Measurements from ENCODE around the gene NECTIN2.
A peak's percentile ranks its signal among the peaks of the same experiment; 100 is the strongest.

The NECTIN2 gene

GRCh38 chr19:44845612-44846454 is at the start of gene NECTIN2:
TSS of gene NECTIN2 (plus strand) at chr19:44846297. CDS start at chr19:44846526, 229 bp downstream.
- DNase-seq = peak; percentile 83

- DNase-seq = no peak
Measured at GRCh38 chr19:44796701-44797115, 49.4 kb upstream of the NECTIN2 start.

DNA sequence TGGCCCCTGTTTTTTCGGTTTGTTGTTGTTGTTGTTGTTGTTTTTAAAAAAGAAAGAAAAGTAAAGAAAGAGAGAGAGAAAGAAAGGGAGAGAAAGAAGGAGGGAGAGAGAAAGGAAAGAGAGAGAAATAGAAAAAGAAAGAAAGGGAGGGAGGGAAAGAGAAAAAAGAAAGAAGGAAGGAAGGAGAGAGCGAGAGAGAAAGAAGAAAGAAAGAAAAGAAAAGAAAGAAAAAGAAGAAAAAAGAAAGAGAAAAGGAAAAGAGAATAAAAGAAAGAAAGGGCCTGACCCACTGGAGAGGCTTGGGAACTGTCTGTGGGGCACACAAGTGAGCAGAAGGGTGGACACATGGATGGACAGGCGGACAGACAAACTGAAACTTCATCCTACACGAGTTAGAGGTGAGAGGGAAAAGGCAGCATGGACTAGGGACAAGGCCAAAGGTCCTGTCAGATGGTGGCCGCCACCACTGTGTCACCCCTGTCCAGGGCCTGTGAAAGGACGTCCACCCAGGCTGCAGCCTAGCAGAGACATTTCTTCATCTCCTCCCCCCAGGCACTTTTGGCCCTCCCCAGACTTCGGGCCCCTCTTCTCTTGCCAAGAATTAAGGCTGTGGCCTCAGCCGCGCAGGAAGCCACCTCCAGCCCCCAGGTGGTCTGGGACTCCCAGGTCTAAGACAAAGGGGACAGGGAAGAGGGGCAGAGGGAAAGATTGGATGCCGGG is 46.3 kb upstream of the NECTIN2 start:
- no peak for DNase-seq

GRCh38 chr19:44800461-44800860 is 45.6 kb upstream of the NECTIN2 start:
- peak; percentile 70 for DNase-seq

DNA sequence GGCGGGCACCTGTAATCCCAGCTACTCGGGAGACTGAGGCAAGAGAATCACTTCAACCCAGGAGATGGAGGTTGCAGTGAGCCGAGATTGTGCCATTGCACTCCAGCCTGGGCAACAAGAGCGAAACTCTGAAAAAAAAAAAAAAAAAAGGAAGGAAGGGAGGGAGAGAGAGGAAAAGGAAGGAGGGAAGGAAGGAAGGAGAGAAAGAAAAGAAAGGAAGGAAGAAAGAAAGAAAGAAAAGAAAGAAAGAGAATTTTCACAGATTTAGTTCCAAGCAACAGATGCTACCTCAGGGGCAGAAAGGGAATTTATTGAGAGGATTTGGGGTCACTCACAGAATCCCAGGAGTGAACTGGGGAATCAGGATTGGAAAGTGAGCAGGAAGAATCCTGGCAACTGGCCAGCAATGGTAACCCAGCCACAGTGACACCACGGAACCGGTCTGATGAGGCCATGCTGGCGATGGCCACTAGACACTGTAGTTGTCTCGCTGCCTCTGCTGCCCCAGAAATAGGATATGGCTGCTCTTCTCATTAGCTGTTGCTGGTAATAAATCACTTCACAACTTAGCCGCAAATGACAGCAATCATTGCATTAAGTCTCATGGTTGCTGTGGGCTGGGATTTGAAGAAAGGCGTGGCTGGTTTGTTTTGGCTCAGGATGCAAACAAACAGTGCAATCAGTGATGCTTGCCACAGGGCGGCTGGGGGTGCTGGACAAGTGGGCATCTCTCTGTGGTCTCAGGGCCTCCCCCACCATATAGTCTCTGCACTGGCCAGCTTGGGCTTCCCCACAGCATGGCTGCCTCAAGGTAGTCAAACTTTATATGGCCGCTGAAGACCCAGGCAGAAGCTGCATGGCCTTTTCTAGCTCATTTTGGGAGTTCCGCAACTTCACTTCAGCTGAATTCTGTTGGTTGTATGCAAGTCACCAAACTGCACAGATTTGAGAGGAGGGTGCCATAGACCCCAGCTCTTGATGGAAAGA is 42.4 kb upstream of the NECTIN2 start:
- no peak for DNase-seq

DNA sequence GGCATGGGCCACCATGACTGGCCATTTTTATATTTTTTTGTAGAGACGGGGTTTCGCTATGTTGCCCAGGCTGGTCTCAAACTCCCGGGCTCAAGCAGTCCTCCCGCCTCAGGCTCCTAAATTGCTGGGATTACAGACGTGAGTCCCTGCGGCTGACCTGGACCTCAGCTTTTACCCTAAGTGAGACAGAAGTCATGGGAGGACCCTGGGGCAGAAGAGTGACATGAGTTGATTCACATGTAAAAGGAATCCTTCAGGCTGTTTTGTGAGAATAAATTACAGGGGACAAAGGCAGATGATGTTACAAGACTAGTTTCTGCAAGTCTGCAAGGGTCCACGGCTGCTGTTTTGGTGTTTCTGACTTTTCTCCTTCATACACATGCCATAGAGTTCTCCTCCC is 39.8 kb upstream of the NECTIN2 start:
- DNase-seq = no peak

DNA sequence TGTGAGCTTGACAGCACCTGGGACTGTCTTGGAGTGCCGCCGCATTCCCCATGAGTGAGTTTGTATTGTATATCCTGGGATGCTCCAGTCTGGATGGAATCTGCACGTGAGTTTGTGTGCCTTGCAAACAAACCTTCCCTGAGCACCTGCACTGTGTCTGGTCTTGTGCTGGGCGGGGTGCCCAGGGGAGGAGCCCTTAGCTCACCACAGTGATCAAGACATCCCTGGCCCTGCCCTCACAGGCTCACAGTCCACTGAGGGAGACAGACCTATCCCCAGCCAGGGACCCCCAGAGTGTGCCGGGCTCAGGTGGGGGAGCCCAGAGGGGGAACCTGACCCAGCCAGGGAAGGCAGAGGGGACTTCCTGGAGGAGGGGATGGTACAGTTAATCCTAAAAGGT is 38.9 kb upstream of the NECTIN2 start:
- no peak for DNase-seq

GRCh38 chr19:44807652-44808462 is 38.2 kb upstream of the NECTIN2 start:
- no peak for DNase-seq

GRCh38 chr19:44808463-44809371 is 37.4 kb upstream of the NECTIN2 start, which contains the start of gene BCAM:
TSS of gene BCAM (plus strand) at chr19:44809103. CDS start at chr19:44809125, 22 bp downstream.
- peak; percentile 8 for DNase-seq

DNA sequence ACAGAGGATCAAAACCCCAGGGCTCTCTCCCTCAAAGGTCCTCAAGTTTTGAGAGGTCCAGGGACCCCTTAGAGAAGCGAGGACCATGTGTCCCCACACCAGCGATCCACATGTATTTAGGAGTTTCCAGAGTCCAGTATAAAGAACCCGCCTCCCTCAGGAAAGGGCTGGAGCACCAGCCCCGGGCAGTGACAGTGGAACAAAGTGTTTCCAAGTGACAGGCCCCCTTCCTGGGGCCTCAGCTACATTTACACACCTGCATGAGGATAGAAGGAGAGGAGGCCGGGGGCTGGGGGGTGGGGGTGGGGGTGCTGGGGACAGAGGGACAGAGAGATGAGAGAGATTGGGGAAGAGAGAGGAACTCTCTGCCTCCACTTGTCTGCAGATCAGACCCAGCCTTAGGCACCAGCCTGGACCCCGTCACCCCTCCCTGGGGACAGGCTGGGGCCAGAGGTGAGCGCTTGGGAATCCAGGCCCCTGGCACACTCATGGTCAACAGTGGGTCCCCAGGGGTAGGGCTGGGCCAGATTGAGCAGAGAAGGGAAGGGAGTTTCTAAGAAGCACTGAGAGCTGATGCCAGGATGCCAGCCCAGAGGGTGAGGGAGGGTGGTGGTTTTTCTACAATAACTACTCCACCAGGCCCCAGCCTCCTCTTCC is 36.4 kb upstream of the NECTIN2 start:
- no peak for DNase-seq

DNA sequence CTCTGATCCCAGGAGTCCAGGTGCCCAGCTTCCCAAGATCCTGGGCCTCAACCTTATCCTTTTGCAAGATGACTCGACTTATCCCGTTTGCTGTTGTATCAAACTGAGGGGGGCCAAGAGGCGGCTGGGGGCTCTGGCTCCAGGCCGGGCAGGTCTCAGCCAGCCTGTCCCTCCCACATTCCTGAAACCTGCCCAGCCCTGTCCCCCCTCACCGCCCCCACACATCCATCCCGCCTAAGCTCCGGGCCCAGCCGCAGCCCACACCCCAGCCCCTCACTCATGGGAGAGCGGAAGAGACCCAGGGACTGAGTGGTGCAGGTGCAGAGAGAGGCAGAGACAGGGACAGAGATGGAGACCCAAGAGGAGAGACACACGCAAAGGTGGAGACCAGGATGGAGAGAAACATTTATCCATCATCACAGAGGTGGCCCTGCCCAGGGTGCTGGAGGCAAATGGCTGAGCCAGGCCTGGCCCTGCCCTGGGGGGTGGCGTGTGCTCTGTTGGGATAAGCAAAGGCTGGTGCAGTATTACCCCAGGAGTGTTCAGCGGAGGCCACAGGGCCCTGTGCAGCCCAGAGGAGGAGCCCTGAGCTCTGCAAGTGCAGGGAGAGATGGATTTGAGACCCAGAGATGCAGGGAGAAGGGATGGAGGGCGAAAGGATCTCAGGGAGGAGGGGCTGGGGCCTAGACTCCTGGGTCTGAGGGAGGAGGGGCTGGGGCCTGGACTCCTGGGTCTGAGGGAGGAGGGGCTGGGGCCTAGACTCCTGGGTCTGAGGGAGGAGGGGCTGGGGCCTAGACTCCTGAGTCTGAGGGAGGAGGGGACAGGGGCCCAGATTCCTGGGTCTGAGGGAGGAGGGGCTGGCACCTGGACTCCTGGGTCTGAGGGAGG is 35.6 kb upstream of the NECTIN2 start:
- no peak for DNase-seq

DNA sequence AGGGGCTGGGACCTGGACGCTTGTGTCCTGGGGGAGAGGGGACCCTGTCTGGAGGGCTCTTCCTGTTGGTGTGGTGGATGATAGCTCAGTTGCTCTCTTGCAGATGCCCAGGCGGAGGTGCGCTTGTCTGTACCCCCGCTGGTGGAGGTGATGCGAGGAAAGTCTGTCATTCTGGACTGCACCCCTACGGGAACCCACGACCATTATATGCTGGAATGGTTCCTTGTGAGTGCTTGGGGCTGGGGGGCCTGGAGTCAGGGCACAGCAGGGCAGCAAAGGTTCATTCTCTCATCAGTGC is 35.0 kb upstream of the NECTIN2 start:
- no peak for DNase-seq

GRCh38 chr19:44812142-44812718 is 33.9 kb upstream of the NECTIN2 start:
- no peak for DNase-seq

GRCh38 chr19:44813070-44813840 is 32.8 kb upstream of the NECTIN2 start:
- DNase-seq = no peak

- DNase-seq = no peak
Measured at GRCh38 chr19:44813841-44814470, 32.1 kb upstream of the NECTIN2 start.

DNA sequence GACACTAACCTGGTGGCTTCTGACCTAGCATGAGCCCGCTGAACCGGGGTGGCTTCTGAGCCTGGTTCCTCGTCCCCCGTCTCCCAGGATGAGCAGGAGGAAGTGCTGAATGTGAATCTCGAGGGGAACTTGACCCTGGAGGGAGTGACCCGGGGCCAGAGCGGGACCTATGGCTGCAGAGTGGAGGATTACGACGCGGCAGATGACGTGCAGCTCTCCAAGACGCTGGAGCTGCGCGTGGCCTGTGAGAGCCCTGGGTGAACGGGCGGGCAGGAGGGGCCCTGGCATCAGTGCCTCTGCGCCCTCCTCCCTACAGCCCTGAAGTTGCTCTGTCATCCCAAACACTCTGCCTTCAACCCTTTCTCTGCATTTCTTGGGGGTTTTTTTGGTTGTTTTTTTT is 31.6 kb upstream of the NECTIN2 start:
- no peak for DNase-seq

- DNase-seq = no peak
Measured at GRCh38 chr19:44816301-44816700, 29.8 kb upstream of the NECTIN2 start.
